Esophagus muscularis mucosa (tissue), 4 donors: Measurements from ENCODE around the gene URM1. TPM values are rescaled to one million over a fixed set of nuclear protein-coding genes. Genes with fewer than 3 reads are reported as not detected.

Source experiments
- DNase-seq: peaks from one replicate; pipeline ENCODE4 v3.0.0-alpha.2; 2017; ENCODE audit errors: extremely low spot score
- H3K27ac ChIP-seq, 4 donors: fragments of 200-600 bp; sonication (generic); replicated peaks in 1 of 4; 1 replicate in 3 of 4; 2 replicates in 1 of 4; pipeline ENCODE4 v1.5.1; 2016 to 2019; ENCODE audit warnings: mild to moderate bottlenecking in 1 of 4
- H3K27me3 ChIP-seq, 4 donors: fragments of 200-600 bp; sonication (generic); one replicate each; pipeline versions ENCODE4 v1.5.1 to v1.6.0; 2016 to 2019
- H3K36me3 ChIP-seq, 4 donors: fragments of 200-600 bp; sonication (generic); one replicate each; pipeline ENCODE4 v1.5.1; 2016 to 2019
- H3K4me1 ChIP-seq, 4 donors: fragments of 200-600 bp; sonication (generic); one replicate each; pipeline ENCODE4 v1.5.1; 2016 to 2019
- H3K4me3 ChIP-seq, 4 donors: fragments of 200-600 bp; sonication (generic); 1 replicate in 2 of 4; 2 replicates in 2 of 4; pipeline ENCODE4 v1.5.1; 2016 to 2019; ENCODE audit warnings: mild to moderate bottlenecking in 4 of 4, moderate library complexity in 1 of 4
- H3K9me3 ChIP-seq, 4 donors: fragments of 200-600 bp; sonication (generic); 1 replicate in 3 of 4; 2 replicates in 1 of 4; pipeline ENCODE4 v1.5.1; 2016 to 2019
- CTCF ChIP-seq, 3 experiments: fragments of 200-600 bp in 2 of 3; fragments of 450-650 bp in 1 of 3; sonication (generic) in 2 of 3; IDR thresholded peaks; one replicate each; pipeline ENCODE4 v1.5.1; 2017 to 2019; ENCODE audit warnings: antibody characterized with exemption in 3 of 3, mild to moderate bottlenecking in 2 of 3, moderate library complexity in 1 of 3
- EP300 ChIP-seq: sonication (generic); formaldehyde crosslinking; IDR thresholded peaks from one replicate; pipeline ENCODE4 v1.6.1; 2017; ENCODE audit warnings: antibody characterized with exemption
- POLR2A ChIP-seq: fragments of 450-650 bp; IDR thresholded peaks from one replicate; pipeline ENCODE4 v1.6.1; 2017; ENCODE audit warnings: antibody characterized with exemption, moderate library complexity, mild to moderate bottlenecking, low read depth
- POLR2AphosphoS5 ChIP-seq, 2 donors: sonication (generic); formaldehyde crosslinking; IDR thresholded peaks; one replicate each; pipeline ENCODE4 v1.6.1; 2017; ENCODE audit warnings: antibody characterized with exemption in 2 of 2
- WGBS: methylation state at CpG from one replicate; pipeline ENCODE4 v1.1.5; 2018; 5-methylcytosine and 5-hydroxymethylcytosine counted together
- intact Hi-C: fragments of 100-400 bp; cut with DNase I; formaldehyde crosslinking; loops from one replicate; pipeline ENCODE4 v1.15.1; 2023
- total RNA-seq, 4 donors: library from RNA; depleted of rRNA; stranded (reverse); fragments of >200 nt; gene quantifications; one replicate each; pipeline versions ENCODE4 v1.1.0 to v1.2.1, GENCODE V29; 2016

Gene URM1
- total RNA-seq, 4 donors from 2014 or later = 25.3 to 36.8 (median 28.3) TPM

GRCh38 chr9:128385496-128386460 lies 14.6 kb downstream of the URM1 start:
- Histone ChIP-seq H3K27me3 (peaks cover 0 to 17% (median 0%) of the 10 kb centered on the region in 4 donors), H3K4me3 (no peak overlapping the region), H3K9me3 (no peaks in the 10 kb centered on the region), H3K27ac (no peak overlapping the region), H3K36me3 (peaks cover 49 to 100% (median 91%) of the 10 kb centered on the region in 4 donors), H3K4me1 (peaks cover 4 to 16% (median 9%) of the 10 kb centered on the region in 4 donors)
- no peak for DNase-seq
- intact Hi-C loops = no loop called here
- TF ChIP-seq POLR2AphosphoS5 (IDR thresholded peaks at IDR 0.05) (no peak), POLR2A (no peak), CTCF (IDR thresholded peaks at IDR 0.05) (no peak), EP300 (no peak)
- WGBS = 85% methylated on average over 15 of the region's 18 CpGs

- H3K4me3 ChIP-seq = no peak overlapping the region
- no peaks in the 10 kb centered on the region for H3K9me3 ChIP-seq
- H3K4me1 ChIP-seq = peaks cover 0 to 3% (median 0%) of the 10 kb centered on the region in 4 donors
- DNase-seq = no peak
- peaks cover 59 to 100% (median 95%) of the 10 kb centered on the region in 4 donors for H3K36me3 ChIP-seq
- intact Hi-C loops = no loop called here
- TF ChIP-seq EP300 = no peak
- no peak for TF ChIP-seq CTCF (IDR thresholded peaks at IDR 0.05)
- TF ChIP-seq POLR2AphosphoS5 (IDR thresholded peaks at IDR 0.05) = no peak
- no peak for TF ChIP-seq POLR2A
- WGBS = 93% methylated on average over 9 of the region's 10 CpGs
- H3K27me3 ChIP-seq = peaks cover 0 to 39% (median 0%) of the 10 kb centered on the region in 4 donors
- no peak overlapping the region for H3K27ac ChIP-seq
Measured at GRCh38 chr9:128388150-128388549, 17.0 kb downstream of the URM1 start.

GRCh38 chr9:128389395-128390149 lies 18.4 kb downstream of the URM1 start:
- no peak overlapping the region for H3K27ac ChIP-seq
- WGBS = 65% methylated on average over 8 of the region's 13 CpGs
- H3K9me3 ChIP-seq = no peaks in the 10 kb centered on the region
- H3K27me3 ChIP-seq = peaks cover 0 to 51% (median 0%) of the 10 kb centered on the region in 4 donors
- TF ChIP-seq POLR2A (no peak), EP300 (no peak), CTCF (IDR thresholded peaks at IDR 0.05) (no peak), POLR2AphosphoS5 (IDR thresholded peaks at IDR 0.05) (no peak)
- no peaks in the 10 kb centered on the region for H3K4me1 ChIP-seq
- intact Hi-C loops = no loop called here
- no peak for DNase-seq
- H3K36me3 ChIP-seq = peaks cover 48 to 92% (median 86%) of the 10 kb centered on the region in 4 donors
- no peak overlapping the region for H3K4me3 ChIP-seq

GRCh38 chr9:128390150-128390812 lies 19.1 kb downstream of the URM1 start:
- 83% methylated on average over 11 of the region's 11 CpGs for WGBS
- intact Hi-C loops = no loop called here

More at GRCh38 chr9:128390150-128390812, 19.1 kb downstream of the URM1 start:
- no peak for DNase-seq
- H3K4me3 ChIP-seq = no peak overlapping the region
- H3K36me3 ChIP-seq = peaks cover 48 to 84% (median 79%) of the 10 kb centered on the region in 4 donors
- H3K4me1 ChIP-seq = no peaks in the 10 kb centered on the region
- TF ChIP-seq EP300 = no peak
- TF ChIP-seq POLR2A = no peak
- TF ChIP-seq CTCF (IDR thresholded peaks at IDR 0.05) = no peak
- TF ChIP-seq POLR2AphosphoS5 (IDR thresholded peaks at IDR 0.05) = no peak
- H3K9me3 ChIP-seq = no peaks in the 10 kb centered on the region
- peaks cover 0 to 56% (median 0%) of the 10 kb centered on the region in 4 donors for H3K27me3 ChIP-seq
- H3K27ac ChIP-seq = no peak overlapping the region
